Erythroblast (primary cell): ENCODE results near the gene SPIB.

Source experiments
- GATA1 ChIP-seq: IDR thresholded peaks from 2 replicates; pipeline ENCODE4 v1.6.1; 2011; ENCODE audit warnings: low read depth, mild to moderate bottlenecking, control low read depth, low read length, moderate library complexity
- POLR2A ChIP-seq: IDR thresholded peaks from 2 replicates; pipeline ENCODE4 v1.6.1; 2011; ENCODE audit warnings: mild to moderate bottlenecking, low read length

DNA sequence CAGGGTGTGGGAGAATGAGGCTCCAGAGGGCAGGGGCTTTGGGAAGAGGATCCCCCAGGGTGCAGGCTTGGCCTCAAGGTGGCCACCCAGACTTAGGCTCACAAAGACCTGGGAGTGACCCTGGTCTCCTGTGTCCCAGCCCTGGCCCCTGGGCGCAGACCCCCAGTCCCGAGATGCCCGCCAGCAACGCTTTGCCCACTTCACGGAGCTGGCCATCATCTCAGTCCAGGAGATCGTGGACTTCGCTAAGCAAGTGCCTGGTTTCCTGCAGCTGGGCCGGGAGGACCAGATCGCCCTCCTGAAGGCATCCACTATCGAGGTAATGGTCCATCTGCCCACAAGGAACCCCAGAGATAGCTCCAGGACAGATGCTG is 39.9 kb upstream of the SPIB start:
- no peak for TF ChIP-seq GATA1
- TF ChIP-seq POLR2A = no peak
